GM23248 (cell line): ENCODE measurements around the gene SHISA6. TPM values are rescaled to one million over a fixed set of nuclear protein-coding genes. Genes with fewer than 3 reads are reported as not detected.

Source experiments
- DNase-seq: peaks from one replicate; pipeline ENCODE4 v3.0.0-alpha.2; 2015
- H2AFZ ChIP-seq: fragments of 200-600 bp; sonication (generic); 2 replicates; pipeline ENCODE4 v1.6.1; 2016; ENCODE audit warnings: antibody characterized with exemption
- H3F3A ChIP-seq: fragments of 200-600 bp; sonication (generic); 2 replicates; pipeline ENCODE4 v1.6.1; 2016; ENCODE audit warnings: mild to moderate bottlenecking, antibody characterized with exemption, mixed run types; ENCODE audit not compliant: insufficient read depth
- H3K27ac ChIP-seq: fragments of 200-600 bp; sonication (generic); 2 replicates; pipeline ENCODE4 v1.5.1; 2016; ENCODE audit warnings: mild to moderate bottlenecking
- H3K27me3 ChIP-seq: fragments of 200-600 bp; sonication (generic); replicated peaks from 2 replicates; pipeline ENCODE4 v1.6.1; 2016; ENCODE audit warnings: mild to moderate bottlenecking; ENCODE audit not compliant: insufficient read depth
- H3K36me3 ChIP-seq: fragments of 200-600 bp; sonication (generic); 2 replicates; pipeline ENCODE4 v1.6.1; 2016; ENCODE audit warnings: low read depth, mild to moderate bottlenecking
- H3K4me1 ChIP-seq: fragments of 200-600 bp; sonication (generic); 2 replicates; pipeline ENCODE4 v1.6.1; 2016; ENCODE audit warnings: mild to moderate bottlenecking; ENCODE audit not compliant: insufficient read depth
- H3K4me2 ChIP-seq: fragments of 200-600 bp; sonication (generic); one replicate; pipeline ENCODE4 v1.6.1; 2016; ENCODE audit warnings: mild to moderate bottlenecking; ENCODE audit not compliant: unreplicated experiment
- H3K4me3 ChIP-seq: fragments of 200-600 bp; sonication (generic); 2 replicates; pipeline ENCODE4 v1.5.1; 2016; ENCODE audit warnings: mild to moderate bottlenecking
- H3K79me2 ChIP-seq: fragments of 200-600 bp; sonication (generic); 2 replicates; pipeline ENCODE4 v1.6.1; 2016; ENCODE audit warnings: mild to moderate bottlenecking; ENCODE audit not compliant: insufficient read depth
- H3K9ac ChIP-seq: fragments of 200-600 bp; sonication (generic); 2 replicates; pipeline ENCODE4 v1.6.1; 2016; ENCODE audit warnings: mild to moderate bottlenecking
- H3K9me2 ChIP-seq: fragments of 200-600 bp; sonication (generic); 2 replicates; pipeline ENCODE4 v1.6.1; 2016; ENCODE audit warnings: mixed run types, mild to moderate bottlenecking, moderate library complexity; ENCODE audit not compliant: insufficient read depth
- H3K9me3 ChIP-seq: fragments of 200-600 bp; sonication (generic); one replicate; pipeline ENCODE4 v1.6.1; 2017; ENCODE audit warnings: low read depth
- H4K20me1 ChIP-seq: fragments of 200-600 bp; sonication (generic); 2 replicates; pipeline ENCODE4 v1.6.0; 2016; ENCODE audit not compliant: insufficient read depth
- EZH2 ChIP-seq: fragments of 200-600 bp; sonication (generic); IDR thresholded peaks from 2 replicates; pipeline ENCODE4 v1.6.1; 2018; ENCODE audit warnings: antibody characterized with exemption, mild to moderate bottlenecking; ENCODE audit not compliant: insufficient read depth, poor library complexity, severe bottlenecking
- EZH2phosphoT487 ChIP-seq: fragments of 200-600 bp; sonication (generic); IDR thresholded peaks from 2 replicates; pipeline ENCODE4 v1.6.1; 2018; ENCODE audit warnings: antibody characterized with exemption, moderate library complexity, mild to moderate bottlenecking, low read depth; ENCODE audit not compliant: insufficient read depth
- WGBS, 2 experiments: methylation state at CpG; one replicate each; pipeline ENCODE4 v1.1.6; 2015 to 2017; ENCODE audit warnings: low lambda C conversion rate in 2 of 2, low coverage in 1 of 2; ENCODE audit errors: missing lambda C conversion rate in 2 of 2; 5-methylcytosine and 5-hydroxymethylcytosine counted together
- in situ Hi-C: fragments of 300-500 bp; cut with MboI; formaldehyde crosslinking; loops from 2 replicates; pipeline ENCODE4 v1.15.0; 2020
- polyA plus RNA-seq: library from polyadenylated mRNA; unstranded; fragments of >200 nt; fragmentation: Nextera tagmentation; extraction: Ambion mirVana; gene quantifications from 2 replicates; pipeline ENCODE4 v1.2.1, GENCODE V29; 2016
- total RNA-seq: library from RNA; depleted of rRNA; stranded (reverse); fragments of >200 nt; shearing (Covaris generic); gene quantifications from 2 replicates; pipeline ENCODE4 v1.2.3, GENCODE V29; 2014

Gene SHISA6
- total and polyA plus RNA-seq, 2 experiments from 2014 or later: not detected

DNA sequence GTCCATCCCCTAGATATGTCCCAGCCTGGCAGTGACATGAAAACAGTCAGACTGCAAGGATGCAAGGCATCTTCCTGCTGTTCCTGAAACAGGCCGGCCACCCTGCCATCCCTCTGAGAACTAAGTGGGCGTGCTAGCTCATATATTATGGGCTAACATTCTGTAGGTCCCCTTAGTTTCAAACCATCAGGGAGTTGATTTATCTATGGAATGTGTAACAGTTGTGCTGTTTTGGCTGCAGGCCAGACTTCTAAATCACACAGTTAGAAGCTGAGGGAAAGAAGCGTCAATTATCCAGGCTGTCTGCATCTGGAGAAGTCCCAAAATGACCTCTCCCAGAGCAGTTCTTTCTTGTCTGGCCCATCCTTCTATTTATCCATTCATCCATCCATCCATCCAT, 254.6 kb downstream of the SHISA6 start:
- no peaks in the 10 kb centered on the region for H4K20me1 ChIP-seq
- H3K9me3 ChIP-seq: no peaks in the 10 kb centered on the region
- H3K36me3 ChIP-seq: no peaks in the 10 kb centered on the region
- H3K9ac ChIP-seq: no peak overlapping the region
- no peak overlapping the region for H3K4me3 ChIP-seq
- in situ Hi-C loops: no loop called here
- no peak overlapping the region for H3K4me2 ChIP-seq
- H3K79me2 ChIP-seq: no peaks in the 10 kb centered on the region
- H3K27ac ChIP-seq: no peak overlapping the region
- no peaks in the 10 kb centered on the region for H3K27me3 ChIP-seq
- no peaks in the 10 kb centered on the region for H3F3A ChIP-seq
- H3K4me1 ChIP-seq: no peaks in the 10 kb centered on the region
- no peaks in the 10 kb centered on the region for H3K9me2 ChIP-seq
- TF ChIP-seq EZH2 (no peak), EZH2phosphoT487 (no peak)
- 3 to 4% methylated on average over 3 of the region's 3 CpGs for WGBS, 2 experiments
- no peak for DNase-seq
- H2AFZ ChIP-seq: no peak overlapping the region

GRCh38 chr17:11499881-11500280, 258.9 kb downstream of the SHISA6 start:
- Histone ChIP-seq H3F3A (no peaks in the 10 kb centered on the region), H3K4me3 (no peak overlapping the region), H3K9ac (no peak overlapping the region), H3K4me1 (no peaks in the 10 kb centered on the region), H3K9me3 (no peaks in the 10 kb centered on the region), H3K36me3 (no peaks in the 10 kb centered on the region), H3K4me2 (no peak overlapping the region), H2AFZ (no peak overlapping the region), H3K79me2 (no peaks in the 10 kb centered on the region), H3K27ac (no peak overlapping the region), H3K9me2 (no peaks in the 10 kb centered on the region), H4K20me1 (no peaks in the 10 kb centered on the region), H3K27me3 (no peaks in the 10 kb centered on the region)
- in situ Hi-C loops: no loop called here
- 14 to 26% methylated on average over 3 of the region's 3 CpGs for WGBS, 2 experiments
- TF ChIP-seq EZH2phosphoT487: no peak
- TF ChIP-seq EZH2: no peak
- no peak for DNase-seq

GRCh38 chr17:11503308-11504035, 262.5 kb downstream of the SHISA6 start:
- TF ChIP-seq EZH2phosphoT487 (no peak), EZH2 (no peak)
- H3K27me3 ChIP-seq: no peaks in the 10 kb centered on the region
- no peaks in the 10 kb centered on the region for H3K4me1 ChIP-seq
- H3K4me3 ChIP-seq: no peak overlapping the region
- no peaks in the 10 kb centered on the region for H3F3A ChIP-seq
- H4K20me1 ChIP-seq: no peaks in the 10 kb centered on the region
- H3K9ac ChIP-seq: no peak overlapping the region
- no peaks in the 10 kb centered on the region for H3K79me2 ChIP-seq
- H2AFZ ChIP-seq: no peak overlapping the region
- no peaks in the 10 kb centered on the region for H3K9me2 ChIP-seq
- no peaks in the 10 kb centered on the region for H3K36me3 ChIP-seq
- no peak overlapping the region for H3K4me2 ChIP-seq
- H3K9me3 ChIP-seq: no peaks in the 10 kb centered on the region
- H3K27ac ChIP-seq: no peak overlapping the region
- no peak for DNase-seq
- WGBS, 2 experiments: 9 to 14% methylated on average over 9 of the region's 9 CpGs
- in situ Hi-C loops: no loop called here

GRCh38 chr17:11506635-11507034, 265.6 kb downstream of the SHISA6 start:
- Histone ChIP-seq H3K9ac (no peak overlapping the region), H3K27ac (no peak overlapping the region), H3K27me3 (no peaks in the 10 kb centered on the region), H3K9me3 (no peaks in the 10 kb centered on the region), H2AFZ (no peak overlapping the region), H3K4me3 (no peak overlapping the region), H3K9me2 (no peaks in the 10 kb centered on the region), H3K4me1 (no peaks in the 10 kb centered on the region), H3K4me2 (no peak overlapping the region), H3F3A (no peaks in the 10 kb centered on the region), H3K36me3 (no peaks in the 10 kb centered on the region), H3K79me2 (no peaks in the 10 kb centered on the region), H4K20me1 (no peaks in the 10 kb centered on the region)
- in situ Hi-C loops: no loop called here
- WGBS, 2 experiments: 3 to 6% methylated on average over 4 of the region's 4 CpGs
- TF ChIP-seq EZH2phosphoT487 (no peak), EZH2 (no peak)
- peak; percentile 6 for DNase-seq
